Measurements from ENCODE around the gene MS4A12.
"Not testable (repeated sequence)": the region's sequence is repeated elsewhere in the genome, so short reads cannot be mapped to it uniquely, and the experiment has no call there.

Gene MS4A12, protein sequence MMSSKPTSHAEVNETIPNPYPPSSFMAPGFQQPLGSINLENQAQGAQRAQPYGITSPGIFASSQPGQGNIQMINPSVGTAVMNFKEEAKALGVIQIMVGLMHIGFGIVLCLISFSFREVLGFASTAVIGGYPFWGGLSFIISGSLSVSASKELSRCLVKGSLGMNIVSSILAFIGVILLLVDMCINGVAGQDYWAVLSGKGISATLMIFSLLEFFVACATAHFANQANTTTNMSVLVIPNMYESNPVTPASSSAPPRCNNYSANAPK

DNA sequence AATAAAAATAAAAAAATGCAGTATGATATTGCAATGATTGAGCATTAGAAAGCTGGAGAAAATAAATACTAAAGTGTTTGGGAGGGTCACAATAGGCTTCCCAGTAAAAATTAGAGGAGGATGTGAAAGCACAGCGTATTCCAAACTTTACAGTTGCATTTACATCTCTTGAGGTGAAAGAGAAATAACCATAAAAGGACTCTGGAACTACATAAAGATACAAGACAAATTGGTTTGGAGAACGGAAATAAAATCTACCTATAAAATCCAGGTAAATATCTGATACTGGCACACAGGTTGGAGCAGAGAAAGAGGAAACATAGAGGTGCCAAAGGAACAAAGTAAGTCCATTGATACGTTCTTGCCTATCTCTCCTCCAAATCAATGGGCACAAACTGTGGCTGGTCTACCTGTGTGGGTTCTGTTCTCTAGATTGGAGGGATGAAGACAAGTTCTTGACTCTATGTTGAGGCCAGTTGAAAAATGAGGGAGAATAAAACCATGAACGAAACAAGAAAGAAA is at the start of gene MS4A12:
MS4A12 (plus strand) TSS at position 291 of the 522 bp plus-strand sequence. CDS start 4,541 bp downstream, outside the sequence.
- no peak for TF ChIP-seq ZNF274 (IDR thresholded peaks at IDR 0.05; ENCODE audit: low read depth, low read length)
- no peak within 1 kb of the TSS for H3K4me3 ChIP-seq (ENCODE audit: low read length)

DNA sequence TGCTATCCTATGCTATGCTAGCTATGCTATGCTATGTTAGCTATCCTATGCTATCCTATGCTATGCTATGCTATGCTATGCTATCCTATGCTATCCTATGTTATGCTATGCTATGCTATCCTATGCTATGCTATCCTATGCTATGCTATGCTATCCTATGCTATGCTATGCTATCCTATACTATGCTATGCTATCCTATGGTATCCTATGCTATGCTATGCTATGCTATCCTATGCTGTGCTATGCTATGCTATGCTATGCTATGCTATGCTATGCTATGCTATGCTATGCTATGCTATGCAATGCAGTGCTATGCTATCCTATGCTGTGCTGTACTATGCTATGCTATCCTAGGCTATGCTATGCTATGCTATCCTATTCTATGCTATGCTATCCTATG is 45.5 kb upstream of the MS4A12 start:
- no peak overlapping the region for H3K4me3 ChIP-seq (ENCODE audit: low read length)
- TF ChIP-seq ZNF274 (IDR thresholded peaks at IDR 0.05; ENCODE audit: low read depth, low read length), result no peak

DNA sequence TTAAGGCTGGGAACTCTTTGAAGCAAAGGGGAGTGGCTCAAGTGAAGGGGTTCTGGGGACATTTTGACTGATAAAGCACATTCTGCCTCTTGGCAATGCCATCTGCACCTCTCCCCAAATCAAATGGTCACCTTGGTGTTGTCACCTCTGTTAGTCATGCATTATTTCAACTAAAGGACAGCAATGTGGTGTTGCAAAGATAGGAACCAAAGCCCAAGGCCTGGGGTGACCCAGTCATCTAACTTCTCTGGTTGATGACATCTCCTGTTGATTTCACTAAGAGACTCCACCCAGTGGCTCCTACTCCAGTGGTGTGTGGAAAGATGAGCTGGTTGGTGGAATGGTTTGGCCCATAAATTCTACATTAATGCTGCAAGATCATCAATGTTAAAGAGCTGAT is 44.7 kb upstream of the MS4A12 start:
- no peak for TF ChIP-seq ZNF274 (IDR thresholded peaks at IDR 0.05; ENCODE audit: low read depth, low read length)
- no peak overlapping the region for H3K4me3 ChIP-seq (ENCODE audit: low read length)

DNA sequence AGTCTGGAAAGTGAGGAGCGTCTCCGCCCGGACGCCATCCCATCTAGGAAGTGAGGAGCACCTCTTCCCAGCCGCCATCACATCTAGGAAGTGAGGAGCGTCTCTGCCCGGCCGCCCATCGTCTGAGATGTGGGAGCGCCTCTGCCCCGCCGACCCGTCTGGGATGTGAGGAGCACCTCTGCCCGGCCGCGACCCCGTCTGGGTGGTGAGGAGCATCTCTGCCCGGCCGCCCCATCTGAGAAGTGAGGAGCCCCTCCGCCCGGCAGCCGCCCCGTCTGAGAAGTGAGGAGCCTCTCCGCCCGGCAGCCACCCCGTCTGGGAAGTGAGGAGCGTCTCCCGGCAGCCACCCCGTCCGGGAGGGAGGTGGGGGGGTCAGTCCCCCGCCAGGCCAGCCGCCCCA is 41.4 kb upstream of the MS4A12 start:
- not testable (repeated sequence) for H3K4me3 ChIP-seq (ENCODE audit: low read length)

DNA sequence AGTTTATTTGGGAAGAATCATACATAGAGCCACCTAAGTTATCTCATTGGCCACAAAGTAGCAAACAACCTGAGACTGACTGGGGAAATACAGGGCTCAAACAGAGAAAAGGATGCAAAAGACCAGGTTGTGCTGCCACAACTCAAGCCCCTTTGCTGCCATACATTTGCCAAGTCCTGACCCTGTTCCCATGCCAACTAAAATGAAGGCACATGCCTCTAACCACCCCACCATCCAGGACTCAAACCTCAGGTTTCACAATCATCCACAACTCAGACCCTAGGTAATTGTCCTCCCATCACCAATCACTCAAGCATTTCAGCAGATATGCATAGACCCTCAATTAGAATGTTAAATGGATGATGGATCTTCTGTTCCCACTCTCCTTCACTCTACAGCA is 38.4 kb upstream of the MS4A12 start:
- H3K4me3 ChIP-seq (ENCODE audit: low read length), result no peak overlapping the region; the same call in 1 of the 2 replicates
- TF ChIP-seq ZNF274 (IDR thresholded peaks at IDR 0.05; ENCODE audit: low read depth, low read length), result no peak

DNA sequence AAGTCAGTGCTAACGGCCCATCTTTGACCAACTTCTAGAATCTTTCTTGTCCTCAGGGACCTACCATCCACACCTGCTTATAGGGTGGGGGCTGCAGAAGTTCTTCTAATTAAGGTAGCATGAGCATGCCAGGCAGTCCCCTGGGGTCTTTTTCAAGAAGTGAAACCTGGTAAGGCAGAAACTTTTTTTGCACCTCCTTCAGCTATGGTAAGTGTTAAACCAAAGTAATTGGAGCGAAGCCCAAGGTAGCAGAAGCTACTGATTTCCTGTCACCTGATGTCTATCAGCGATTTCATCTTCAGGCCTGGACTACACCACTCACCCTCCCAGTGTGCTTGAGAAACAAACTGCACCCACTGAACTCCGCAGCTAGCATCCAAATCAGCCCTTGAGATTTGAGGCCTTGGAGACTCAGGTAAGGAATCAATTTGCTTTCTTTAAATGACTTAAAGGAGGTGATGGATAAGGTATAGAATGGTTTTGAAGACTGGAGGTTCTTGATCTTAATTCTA is 37.0 kb upstream of the MS4A12 start, which contains the start of gene MS4A1:
MS4A1 (plus strand) TSS at position 317 of the 512 bp plus-strand sequence. CDS start 6,528 bp downstream, outside the sequence.
- no peak for TF ChIP-seq ZNF274 (IDR thresholded peaks at IDR 0.05; ENCODE audit: low read depth, low read length)
- H3K4me3 ChIP-seq (ENCODE audit: low read length), result peak within 1 kb of the TSS; percentile 99

DNA sequence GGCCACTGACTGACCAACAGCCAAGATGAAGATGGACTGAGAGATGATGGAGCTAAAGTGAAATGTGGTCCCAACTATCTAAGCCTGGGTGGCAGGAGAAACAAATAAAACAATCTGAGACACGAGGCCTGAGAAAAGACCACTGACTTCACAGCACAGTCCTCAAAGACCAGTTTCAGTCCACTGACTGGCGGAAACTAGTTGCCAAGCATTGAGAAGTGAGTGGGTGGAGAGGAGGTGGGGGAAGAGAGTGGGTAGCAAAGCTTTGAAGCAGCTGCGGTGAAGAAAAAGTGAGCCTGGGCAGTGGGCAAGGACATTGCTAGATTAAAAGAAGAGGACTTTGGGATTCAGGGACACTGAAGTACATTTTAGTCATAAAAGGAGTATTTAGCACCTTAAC is 35.0 kb upstream of the MS4A12 start:
- H3K4me3 ChIP-seq (ENCODE audit: low read length), result peak overlapping the region; percentile 99
- no peak for TF ChIP-seq ZNF274 (IDR thresholded peaks at IDR 0.05; ENCODE audit: low read depth, low read length)

DNA sequence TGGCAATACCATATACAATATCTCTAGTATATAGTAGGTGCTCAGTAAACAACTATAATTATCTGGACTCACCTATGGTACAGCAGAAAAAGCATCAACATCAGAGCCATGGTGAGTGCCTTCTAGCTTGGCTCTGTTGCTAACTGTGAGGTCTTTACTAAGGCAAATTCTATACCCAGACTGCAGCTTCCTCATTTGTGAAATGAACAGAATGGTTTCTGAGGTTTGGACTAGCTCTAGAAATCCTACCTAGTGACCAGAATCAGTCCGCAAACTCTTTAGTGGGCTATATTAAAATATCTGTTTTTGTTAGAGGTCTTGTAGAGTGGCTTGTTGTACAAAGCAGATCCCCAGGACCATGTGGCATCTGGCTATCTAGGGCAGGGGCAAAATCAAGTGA is 33.2 kb upstream of the MS4A12 start:
- TF ChIP-seq ZNF274 (IDR thresholded peaks at IDR 0.05; ENCODE audit: low read depth, low read length), result no peak
- H3K4me3 ChIP-seq (ENCODE audit: low read length), result peak overlapping the region; percentile 99

DNA sequence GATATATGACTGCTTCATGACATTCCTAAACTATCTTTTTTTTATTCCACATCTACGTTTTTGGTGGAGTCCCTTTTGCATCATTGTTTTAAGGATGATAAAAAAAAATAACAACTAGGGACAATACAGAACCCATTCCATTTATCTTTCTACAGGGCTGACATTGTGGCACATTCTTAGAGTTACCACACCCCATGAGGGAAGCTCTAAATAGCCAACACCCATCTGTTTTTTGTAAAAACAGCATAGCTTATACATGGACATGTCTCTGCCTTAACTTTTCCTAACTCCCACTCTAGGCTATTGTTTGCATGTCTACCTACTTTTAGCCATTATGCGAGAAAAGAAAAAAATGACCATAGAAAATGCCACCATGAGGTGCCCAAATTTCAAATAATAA is 23.7 kb upstream of the MS4A12 start:
- TF ChIP-seq ZNF274 (IDR thresholded peaks at IDR 0.05; ENCODE audit: low read depth, low read length), result no peak

DNA sequence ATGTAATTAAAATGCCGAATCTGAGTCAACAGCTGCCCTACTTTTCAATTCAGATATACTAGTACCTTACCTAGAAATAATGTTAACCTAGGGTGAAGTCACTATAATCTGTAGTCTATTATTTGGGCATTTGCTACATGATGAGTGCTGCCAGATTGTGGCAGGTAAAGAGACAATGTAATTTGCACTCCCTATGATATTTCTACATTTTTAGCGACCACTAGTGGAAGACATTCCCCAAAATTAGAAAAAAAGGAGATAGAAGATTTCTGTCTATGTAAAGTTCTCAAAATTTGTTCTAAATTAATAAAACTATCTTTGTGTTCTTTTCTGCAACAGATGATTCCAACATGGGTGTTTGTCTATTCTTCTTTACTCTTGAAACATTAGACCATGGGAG is 22.9 kb upstream of the MS4A12 start:
- H3K4me3 ChIP-seq (ENCODE audit: low read length), result no peak overlapping the region
- TF ChIP-seq ZNF274 (IDR thresholded peaks at IDR 0.05; ENCODE audit: low read depth, low read length), result no peak

More for the DNA sequence above, 23.7 kb upstream of the MS4A12 start:
- H3K4me3 ChIP-seq (ENCODE audit: low read length), result no peak overlapping the region

DNA sequence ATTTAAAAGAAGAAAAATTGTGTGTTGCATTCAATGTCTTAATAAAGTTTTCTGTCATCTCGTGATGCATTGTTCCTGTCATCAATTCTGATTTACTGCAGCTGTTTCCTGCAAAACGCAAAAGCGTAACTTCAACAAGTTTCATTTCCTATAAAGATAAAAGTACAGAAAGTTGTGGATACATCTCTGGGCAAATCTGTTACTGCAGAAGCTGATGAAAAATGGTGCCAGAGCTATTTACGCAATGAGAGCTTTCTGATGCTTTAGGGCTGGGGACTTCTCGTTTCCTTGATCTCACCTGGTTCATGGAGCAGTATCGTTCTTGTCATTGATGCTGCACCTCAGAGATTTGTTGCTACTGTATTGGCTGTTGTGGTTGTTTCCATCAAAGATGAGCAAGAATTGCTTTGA is 15.5 kb upstream of the MS4A12 start:
- TF ChIP-seq ZNF274 (IDR thresholded peaks at IDR 0.05; ENCODE audit: low read depth, low read length), result no peak
- H3K4me3 ChIP-seq (ENCODE audit: low read length), result no peak overlapping the region

DNA sequence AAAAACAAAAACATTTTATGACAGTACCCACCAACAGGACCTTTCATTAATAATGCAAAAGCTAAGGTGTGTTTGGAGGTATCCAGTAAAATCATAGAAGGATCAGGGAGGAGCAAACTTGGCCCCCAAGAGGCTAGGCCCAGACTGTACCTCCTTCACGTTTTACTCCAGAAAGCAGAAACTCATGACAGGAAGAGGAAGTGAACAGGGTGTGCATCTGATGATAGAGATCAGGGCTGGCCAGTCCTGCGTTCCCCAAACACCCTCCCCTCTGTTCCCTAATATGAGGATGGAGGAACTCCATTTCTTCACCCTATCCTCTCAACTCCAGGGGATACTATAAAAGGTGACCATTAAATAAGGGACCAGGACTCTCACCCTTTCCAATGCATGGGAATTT is 10.2 kb upstream of the MS4A12 start:
- H3K4me3 ChIP-seq (ENCODE audit: low read length), result no peak overlapping the region
- TF ChIP-seq ZNF274 (IDR thresholded peaks at IDR 0.05; ENCODE audit: low read depth, low read length), result no peak

DNA sequence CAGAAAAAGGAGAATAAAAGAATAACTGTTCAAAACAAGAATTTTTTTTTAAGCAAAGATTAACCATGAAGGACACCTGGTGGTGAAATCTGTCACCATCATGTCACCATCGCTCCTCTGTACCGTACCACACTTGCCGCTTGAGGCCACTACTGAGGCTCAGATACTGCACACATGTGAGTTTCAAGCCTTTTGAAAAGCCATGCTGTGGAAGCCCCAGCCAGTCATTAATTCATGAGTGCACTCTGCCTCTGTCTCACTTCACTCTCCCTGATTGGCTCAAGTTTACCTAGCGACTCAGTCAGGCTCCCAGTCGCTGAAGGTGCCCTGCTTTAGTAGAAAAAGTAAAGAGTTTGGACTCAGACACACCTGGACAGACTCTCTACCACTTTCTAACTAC is 6.6 kb upstream of the MS4A12 start:
- no peak overlapping the region for H3K4me3 ChIP-seq (ENCODE audit: low read length)
- TF ChIP-seq ZNF274 (IDR thresholded peaks at IDR 0.05; ENCODE audit: low read depth, low read length), result no peak

DNA sequence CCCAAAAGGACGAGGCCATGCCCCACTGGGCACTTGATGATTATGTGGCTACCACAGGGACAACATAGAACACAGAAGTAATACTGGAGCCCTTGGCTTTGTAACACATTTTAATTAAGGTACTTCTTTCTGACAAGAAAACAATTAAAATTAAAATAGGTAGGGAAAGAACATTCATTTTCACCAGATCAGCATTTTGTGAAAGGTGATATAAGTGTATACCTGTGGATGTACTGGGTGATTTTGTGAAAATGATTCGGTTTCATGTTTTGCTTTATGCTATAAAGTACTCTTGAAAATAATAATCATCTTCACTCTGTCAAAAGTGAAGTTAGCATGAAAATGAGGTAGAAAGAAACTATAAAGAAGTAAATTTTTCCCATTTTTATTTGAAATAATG is 876 bp downstream of the MS4A12 start:
- no peak for TF ChIP-seq ZNF274 (IDR thresholded peaks at IDR 0.05; ENCODE audit: low read depth, low read length)
- no peak overlapping the region for H3K4me3 ChIP-seq (ENCODE audit: low read length)

DNA sequence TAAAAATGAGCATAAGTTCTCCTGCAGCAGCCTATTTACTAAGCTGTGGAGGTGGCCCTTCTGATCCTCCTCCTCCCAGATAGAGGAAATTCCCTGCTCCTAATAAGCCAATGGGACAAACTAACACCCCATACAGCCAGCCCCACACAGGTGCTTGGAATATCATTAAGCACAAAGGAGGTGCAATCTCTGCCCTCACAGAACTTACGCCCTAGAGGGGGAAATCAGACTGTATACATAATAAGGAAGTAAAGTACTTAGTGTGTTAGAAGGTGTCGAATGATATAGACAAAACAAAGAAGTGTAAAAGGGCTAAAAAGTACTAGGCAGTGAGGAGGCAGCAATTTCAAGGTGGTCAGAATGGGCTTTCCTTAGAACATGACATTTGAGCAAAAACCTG is 5.8 kb downstream of the MS4A12 start:
- no peak overlapping the region for H3K4me3 ChIP-seq (ENCODE audit: low read length)
- TF ChIP-seq ZNF274 (IDR thresholded peaks at IDR 0.05; ENCODE audit: low read depth, low read length), result no peak
